Lung (tissue), 12 donors: ENCODE results near the gene RXYLT1. TPM values are rescaled to one million over a fixed set of nuclear protein-coding genes. Genes with fewer than 3 reads are reported as not detected.

Experiments used
- ATAC-seq: fragments of 200-7000 bp; cut with Tn5 transposase; one replicate; pipeline ENCODE4 v1.9.1; 2020; ENCODE audit warnings: moderate number of reproducible peaks; ENCODE audit not compliant: insufficient read depth, low FRiP score
- DNase-seq, 3 donors: peaks; one replicate each; pipeline ENCODE4 v3.0.0-alpha.2; 2013 to 2017
- H3K27ac ChIP-seq, 2 donors: one replicate each; pipeline ENCODE4 v1.5.1; 2013; ENCODE audit warnings: mild to moderate bottlenecking in 2 of 2, moderate library complexity in 2 of 2, control low read depth in 1 of 2, inconsistent platforms in 1 of 2, low read depth in 1 of 2, low read length in 1 of 2
- H3K27me3 ChIP-seq, 3 donors: one replicate each; pipeline ENCODE4 v1.5.1; 2013; ENCODE audit warnings: low read length in 2 of 3; ENCODE audit not compliant: control insufficient read depth in 3 of 3, insufficient read depth in 3 of 3
- H3K36me3 ChIP-seq, 4 donors: one replicate each; pipeline ENCODE4 v1.5.1; 2013; ENCODE audit warnings: low read length in 4 of 4, mild to moderate bottlenecking in 1 of 4, moderate library complexity in 1 of 4; ENCODE audit not compliant: control insufficient read depth in 4 of 4, insufficient read depth in 4 of 4
- H3K4me1 ChIP-seq, 5 donors: one replicate each; pipeline ENCODE4 v1.5.1; 2013; ENCODE audit warnings: low read length in 5 of 5, mild to moderate bottlenecking in 2 of 5, moderate library complexity in 1 of 5; ENCODE audit not compliant: control insufficient read depth in 5 of 5, insufficient read depth in 5 of 5
- H3K4me3 ChIP-seq: one replicate; pipeline ENCODE4 v1.5.1; 2013; ENCODE audit warnings: mild to moderate bottlenecking, control low read depth, moderate library complexity
- H3K9ac ChIP-seq, 2 donors: one replicate each; pipeline ENCODE4 v1.5.1; 2013; ENCODE audit warnings: low read length in 2 of 2, control low read depth in 1 of 2; ENCODE audit not compliant: insufficient read depth in 1 of 2
- H3K9me3 ChIP-seq, 4 donors: one replicate each; pipeline ENCODE4 v1.5.1; 2013; ENCODE audit warnings: low read length in 3 of 4, mild to moderate bottlenecking in 1 of 4, moderate library complexity in 1 of 4; ENCODE audit not compliant: control insufficient read depth in 4 of 4, insufficient read depth in 3 of 4
- WGBS, 2 donors: extraction: QIAGEN DNeasy Blood & Tissue Kit; methylation state at CpG; one replicate each; pipeline ENCODE4 v1.1.7; 2013; 5-methylcytosine and 5-hydroxymethylcytosine counted together
- polyA plus RNA-seq, 2 donors: library from polyadenylated mRNA; stranded (reverse); fragments of 200-250 nt; gene quantifications; one replicate each; pipeline ENCODE4 v1.2.1, GENCODE V29; 2013
- total RNA-seq, 2 donors: library from RNA; depleted of rRNA in 1 of 2; stranded (reverse); fragments of >200 nt in 1 of 2; gene quantifications; one replicate each; pipeline ENCODE4 v1.2.1, GENCODE V29; 2014 to 2021
- TF ChIP-seq, protein P1 (sequence below): IDR thresholded peaks from 2 replicates; pipeline ENCODE4 v1.5.1; 2012; ENCODE audit warnings: mild to moderate bottlenecking; ENCODE audit errors: control extremely low read depth, extremely low read depth
- donor health status: control.
- donor health status: control.
- donor health status: Bipolar disorder and iron deficiency.
- donor health status: healthy.
- donor health status: DM: yes; HTN: yes; CAD: no.

RXYLT1 gene
- total and polyA plus RNA-seq, 4 donors, result 8.0 to 14.9 (median 12.4) TPM

DNA sequence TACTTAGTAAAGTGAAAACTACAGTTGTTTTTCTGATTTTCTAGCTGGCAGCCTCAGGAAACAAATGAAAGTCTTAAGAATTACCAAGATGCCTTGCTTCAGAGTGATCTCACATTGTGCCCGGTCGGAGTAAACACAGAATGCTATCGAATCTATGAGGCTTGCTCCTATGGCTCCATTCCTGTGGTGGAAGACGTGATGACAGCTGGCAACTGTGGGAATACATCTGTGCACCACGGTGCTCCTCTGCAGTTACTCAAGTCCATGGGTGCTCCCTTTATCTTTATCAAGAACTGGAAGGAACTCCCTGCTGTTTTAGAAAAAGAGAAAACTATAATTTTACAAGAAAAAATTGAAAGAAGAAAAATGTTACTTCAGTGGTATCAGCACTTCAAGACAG lies 28.9 kb downstream of the RXYLT1 start:
- Histone ChIP-seq H3K4me3 (no peak overlapping the region), H3K36me3 (peaks cover 2 to 20% (median 11%) of the 10 kb centered on the region in 4 donors), H3K27ac (no peak overlapping the region), H3K9me3 (no peaks in the 10 kb centered on the region), H3K4me1 (no peaks in the 10 kb centered on the region), H3K27me3 (no peaks in the 10 kb centered on the region), H3K9ac (no peak overlapping the region)
- no peak for ATAC-seq
- 82 to 87% methylated on average over 5 of the region's 5 CpGs for WGBS, 2 donors
- TF ChIP-seq, protein P1, sequence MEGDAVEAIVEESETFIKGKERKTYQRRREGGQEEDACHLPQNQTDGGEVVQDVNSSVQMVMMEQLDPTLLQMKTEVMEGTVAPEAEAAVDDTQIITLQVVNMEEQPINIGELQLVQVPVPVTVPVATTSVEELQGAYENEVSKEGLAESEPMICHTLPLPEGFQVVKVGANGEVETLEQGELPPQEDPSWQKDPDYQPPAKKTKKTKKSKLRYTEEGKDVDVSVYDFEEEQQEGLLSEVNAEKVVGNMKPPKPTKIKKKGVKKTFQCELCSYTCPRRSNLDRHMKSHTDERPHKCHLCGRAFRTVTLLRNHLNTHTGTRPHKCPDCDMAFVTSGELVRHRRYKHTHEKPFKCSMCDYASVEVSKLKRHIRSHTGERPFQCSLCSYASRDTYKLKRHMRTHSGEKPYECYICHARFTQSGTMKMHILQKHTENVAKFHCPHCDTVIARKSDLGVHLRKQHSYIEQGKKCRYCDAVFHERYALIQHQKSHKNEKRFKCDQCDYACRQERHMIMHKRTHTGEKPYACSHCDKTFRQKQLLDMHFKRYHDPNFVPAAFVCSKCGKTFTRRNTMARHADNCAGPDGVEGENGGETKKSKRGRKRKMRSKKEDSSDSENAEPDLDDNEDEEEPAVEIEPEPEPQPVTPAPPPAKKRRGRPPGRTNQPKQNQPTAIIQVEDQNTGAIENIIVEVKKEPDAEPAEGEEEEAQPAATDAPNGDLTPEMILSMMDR, result no peak
- no peak for DNase-seq

DNA sequence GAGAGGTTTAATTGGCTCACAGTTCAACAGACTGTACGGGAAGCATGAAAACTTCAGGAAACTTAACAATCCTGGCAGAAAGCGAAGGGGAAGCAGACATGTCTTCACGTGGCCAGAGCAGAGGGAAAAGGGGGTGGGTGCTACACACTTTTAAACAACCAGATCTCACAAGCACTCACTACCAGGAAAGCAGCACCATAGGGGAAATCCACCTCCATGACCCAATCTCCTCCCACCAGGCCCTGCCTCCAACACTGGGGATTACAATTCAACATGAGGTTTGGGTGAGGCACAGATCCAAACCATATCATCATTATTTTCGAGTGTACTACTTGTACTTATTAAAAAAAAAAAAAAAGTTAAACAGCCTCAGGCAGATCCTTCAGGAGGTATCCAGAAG lies 29.9 kb downstream of the RXYLT1 start:
- Histone ChIP-seq H3K36me3 (peaks cover 2 to 19% (median 11%) of the 10 kb centered on the region in 4 donors), H3K9ac (no peak overlapping the region), H3K4me3 (no peak overlapping the region), H3K4me1 (no peaks in the 10 kb centered on the region), H3K27ac (no peak overlapping the region), H3K9me3 (no peaks in the 10 kb centered on the region), H3K27me3 (no peaks in the 10 kb centered on the region)
- WGBS, 2 donors, result 60 to 63% methylated on average over 4 of the region's 4 CpGs
- TF ChIP-seq, protein P1, result no peak
- ATAC-seq, result no peak
- no peak for DNase-seq

DNA sequence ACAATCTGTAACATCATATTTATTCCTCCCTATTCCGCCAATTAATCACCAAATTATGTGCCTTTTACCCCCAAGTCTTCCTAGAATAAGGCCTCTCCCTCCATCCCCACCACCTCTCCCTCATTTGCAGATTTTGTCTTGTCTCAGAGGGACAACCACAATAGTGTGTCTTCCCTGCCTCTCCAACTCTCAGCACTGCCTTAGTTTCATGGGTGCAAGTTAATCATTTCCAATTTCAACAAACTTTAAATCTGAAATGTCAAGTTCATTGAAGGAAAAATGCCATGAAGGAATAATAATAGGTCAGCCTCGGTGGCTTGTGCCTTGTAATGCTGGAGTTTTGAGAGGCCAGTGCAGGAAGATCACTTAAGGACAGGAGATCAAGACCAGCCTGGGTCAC lies 31.6 kb downstream of the RXYLT1 start:
- DNase-seq (no peak), ATAC-seq (no peak)
- TF ChIP-seq, protein P1, result no peak
- Histone ChIP-seq H3K9ac (no peak overlapping the region), H3K4me1 (no peaks in the 10 kb centered on the region), H3K36me3 (peaks cover 0 to 11% (median 3%) of the 10 kb centered on the region in 4 donors), H3K27me3 (no peaks in the 10 kb centered on the region), H3K4me3 (no peak overlapping the region), H3K27ac (no peak overlapping the region), H3K9me3 (no peaks in the 10 kb centered on the region)
- 81 to 83% methylated on average over 2 of the region's 2 CpGs for WGBS, 2 donors

DNA sequence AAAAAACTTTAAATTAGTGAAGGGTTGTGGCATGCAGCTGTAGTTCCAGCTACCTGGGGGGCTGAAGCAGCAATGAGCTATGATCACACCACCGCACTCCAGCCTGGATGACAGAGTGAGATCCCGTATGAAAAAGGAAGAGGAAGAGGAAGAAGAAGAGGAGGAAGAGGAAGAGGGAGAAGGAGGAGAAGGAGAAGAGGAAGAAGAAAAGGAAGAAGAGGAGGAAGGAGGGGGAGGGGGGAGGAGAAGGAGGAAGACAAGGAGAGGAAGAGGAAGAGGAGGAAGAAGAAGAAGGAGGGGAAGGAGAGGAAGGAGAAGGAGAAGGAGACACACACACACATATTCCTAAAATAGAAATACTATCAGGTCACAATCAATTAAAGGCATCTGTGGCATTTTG lies 32.0 kb downstream of the RXYLT1 start:
- Histone ChIP-seq H3K9ac (no peak overlapping the region), H3K4me3 (no peak overlapping the region), H3K9me3 (no peaks in the 10 kb centered on the region), H3K27me3 (no peaks in the 10 kb centered on the region), H3K27ac (no peak overlapping the region), H3K4me1 (no peaks in the 10 kb centered on the region), H3K36me3 (peaks cover 0 to 7% (median 2%) of the 10 kb centered on the region in 4 donors)
- 58 to 76% methylated on average over 2 of the region's 2 CpGs for WGBS, 2 donors
- ATAC-seq (no peak), DNase-seq (no peak)
- TF ChIP-seq, protein P1, result no peak
